Activated CD4-positive, alpha-beta T cell treated with anti-CD3 and anti-CD28 coated beads for 4 hours (primary cell): ENCODE data around the gene SNORC.

Experiments
- DNase-seq, 2 donors: peaks; one replicate each; pipeline ENCODE4 v3.0.0-alpha.2; 2020

The SNORC gene

DNA sequence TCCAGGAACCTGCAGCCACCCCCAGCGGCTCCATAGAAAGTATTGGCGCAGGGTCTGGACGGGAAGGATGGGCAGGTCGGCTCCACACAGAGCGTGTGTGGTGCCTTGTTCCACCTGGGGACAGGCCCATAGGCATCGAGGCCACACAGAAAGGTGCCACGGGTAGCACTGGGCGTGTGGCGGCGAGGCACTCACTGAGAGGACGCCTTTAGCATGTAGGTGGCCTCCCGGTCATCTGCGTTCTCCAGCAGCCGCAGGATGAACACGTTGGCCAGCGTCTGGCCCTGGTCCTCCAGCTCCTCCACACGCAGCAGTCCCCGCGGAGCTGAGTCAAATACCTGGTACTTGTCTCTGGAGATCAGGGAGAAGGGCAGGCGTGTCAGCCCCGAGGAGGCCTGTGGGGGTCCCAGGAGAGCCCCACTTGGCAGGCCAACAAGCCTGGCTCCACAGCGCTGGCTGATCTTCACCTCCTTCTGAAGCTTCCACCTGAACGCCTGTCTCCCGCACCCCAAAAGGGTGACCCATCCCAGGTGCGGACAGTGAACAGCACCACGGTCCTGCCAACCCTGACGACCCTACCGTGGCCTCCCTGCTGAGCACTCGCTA lies 13.2 kb downstream of the SNORC start:
- no peak for DNase-seq

DNA sequence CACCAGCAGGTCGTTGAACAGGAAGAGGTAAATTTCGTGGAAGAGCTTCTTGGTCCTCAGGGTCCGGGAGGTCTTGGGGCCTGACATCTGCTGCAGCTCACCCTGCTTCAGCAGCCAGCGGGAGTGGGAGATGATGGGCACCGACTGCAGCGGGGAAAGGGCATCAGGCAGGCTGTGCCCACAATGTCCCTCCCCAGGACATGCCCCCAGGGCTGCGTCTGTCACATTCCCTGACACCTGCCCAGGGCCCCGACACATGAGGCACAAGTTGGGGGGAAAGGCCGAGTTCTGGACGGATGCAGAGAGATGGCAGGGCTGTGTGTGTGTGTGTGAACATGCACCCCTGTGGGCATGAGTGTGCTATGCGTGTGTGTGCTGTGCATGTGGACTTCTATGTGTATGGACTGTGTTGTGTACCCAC lies 13.9 kb downstream of the SNORC start:
- DNase-seq: no peak

DNA sequence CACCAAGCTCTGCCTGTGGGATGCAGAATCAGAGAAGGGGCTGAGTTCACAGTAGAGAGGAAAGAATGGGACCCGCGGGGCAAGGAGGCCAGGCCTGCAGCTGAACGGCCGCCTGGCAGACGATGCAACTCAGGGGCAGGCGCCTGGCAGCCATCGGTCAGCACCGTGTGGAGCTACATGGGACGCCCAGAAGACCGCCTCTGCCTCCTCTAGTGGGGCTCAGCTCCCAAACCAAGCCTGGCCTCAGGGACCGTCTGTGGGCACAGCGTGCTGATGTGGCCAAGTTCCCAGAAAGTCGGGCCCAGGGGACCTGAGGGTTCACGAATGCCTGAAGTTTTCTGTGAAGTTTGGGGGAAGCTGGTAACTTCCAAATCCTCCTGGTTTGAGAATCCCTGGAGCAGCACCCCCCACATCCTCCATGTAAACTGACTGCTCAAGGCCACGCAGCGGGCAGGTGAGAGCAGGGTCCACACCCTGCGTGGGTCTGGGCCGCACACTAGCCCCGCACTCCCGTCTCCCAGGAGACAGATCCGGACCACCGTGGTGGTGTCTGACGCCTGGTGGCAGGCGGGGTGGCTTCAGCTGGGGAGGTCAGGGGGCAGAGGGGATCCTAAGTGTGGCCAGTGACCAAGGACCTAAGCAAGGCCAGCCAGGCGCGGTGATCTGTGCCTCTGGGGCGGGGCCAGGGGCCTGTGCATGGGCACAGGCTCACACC lies 14.6 kb downstream of the SNORC start:
- no peak for DNase-seq

DNA sequence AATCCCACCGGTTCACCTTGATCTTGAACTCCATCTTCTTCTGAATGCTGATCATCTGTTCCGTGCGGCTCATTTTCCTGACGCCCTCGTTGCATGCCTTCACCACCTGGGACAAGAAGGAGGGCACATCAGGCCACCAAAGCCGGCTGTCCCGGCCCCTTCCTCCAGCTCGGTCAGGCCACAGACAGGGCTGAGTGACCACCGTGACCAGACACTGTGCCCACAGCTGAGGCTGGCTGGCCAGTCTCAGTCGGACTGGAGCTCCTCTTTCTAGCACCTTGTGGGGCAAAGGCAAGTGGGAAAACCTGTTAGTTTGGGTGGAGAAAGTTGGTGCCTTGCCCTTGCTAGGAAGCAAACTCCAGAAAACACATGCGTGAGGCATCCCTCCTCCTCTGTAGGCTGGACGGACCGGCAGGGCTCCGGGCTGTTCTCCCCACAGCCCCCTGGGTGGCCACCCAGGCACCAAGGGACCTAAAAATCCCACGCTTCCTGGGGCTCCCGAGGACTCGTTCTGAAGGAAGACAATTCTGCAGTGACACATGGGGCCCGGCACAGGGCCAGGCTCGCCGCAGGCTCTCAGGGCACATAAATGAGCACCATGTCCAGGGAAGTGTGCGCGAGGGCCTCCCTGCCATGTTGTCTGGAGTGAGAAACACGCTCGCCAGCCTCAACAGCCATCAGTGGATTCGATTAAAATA lies 15.3 kb downstream of the SNORC start:
- no peak for DNase-seq

DNA sequence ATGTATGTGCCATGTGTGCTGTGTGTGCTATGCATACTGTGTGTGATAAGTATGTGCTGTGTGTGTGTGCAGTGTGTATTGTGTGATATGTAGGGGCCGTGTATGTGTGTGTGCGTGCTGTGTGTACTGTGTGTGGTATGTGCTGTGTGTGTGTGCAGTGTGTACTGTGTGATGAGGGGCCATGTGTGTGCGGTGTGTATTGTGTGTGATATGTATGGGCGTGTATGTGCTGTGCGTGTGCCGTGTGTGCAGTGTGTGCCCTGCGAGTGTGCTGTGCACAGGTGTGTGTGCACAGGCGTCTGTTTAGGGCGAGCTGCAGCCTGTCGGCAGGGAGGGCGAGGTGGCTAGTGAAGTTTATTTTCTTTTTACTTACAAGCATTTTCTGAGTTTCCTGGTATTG lies 16.1 kb downstream of the SNORC start:
- DNase-seq: no peak

DNA sequence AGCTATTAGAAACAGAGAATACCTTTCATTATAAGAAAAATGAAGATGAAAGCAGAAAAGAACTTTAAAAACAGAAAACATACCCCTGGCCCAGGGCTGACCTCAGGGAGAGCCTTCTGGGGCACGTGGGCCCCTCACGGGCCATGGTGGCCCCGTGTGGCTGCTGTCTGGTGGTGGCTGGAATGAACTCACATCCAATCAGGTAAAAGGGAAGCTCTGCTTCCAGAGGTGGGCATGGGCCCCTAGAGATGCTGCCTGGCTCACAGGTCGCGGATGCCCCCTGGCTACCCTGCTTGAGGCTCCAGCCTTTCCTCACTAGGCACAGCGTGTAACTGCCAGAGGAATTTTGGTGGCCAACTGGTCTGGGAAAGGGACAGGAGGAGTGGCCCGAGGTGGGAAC lies 16.6 kb downstream of the SNORC start:
- DNase-seq: no peak

DNA sequence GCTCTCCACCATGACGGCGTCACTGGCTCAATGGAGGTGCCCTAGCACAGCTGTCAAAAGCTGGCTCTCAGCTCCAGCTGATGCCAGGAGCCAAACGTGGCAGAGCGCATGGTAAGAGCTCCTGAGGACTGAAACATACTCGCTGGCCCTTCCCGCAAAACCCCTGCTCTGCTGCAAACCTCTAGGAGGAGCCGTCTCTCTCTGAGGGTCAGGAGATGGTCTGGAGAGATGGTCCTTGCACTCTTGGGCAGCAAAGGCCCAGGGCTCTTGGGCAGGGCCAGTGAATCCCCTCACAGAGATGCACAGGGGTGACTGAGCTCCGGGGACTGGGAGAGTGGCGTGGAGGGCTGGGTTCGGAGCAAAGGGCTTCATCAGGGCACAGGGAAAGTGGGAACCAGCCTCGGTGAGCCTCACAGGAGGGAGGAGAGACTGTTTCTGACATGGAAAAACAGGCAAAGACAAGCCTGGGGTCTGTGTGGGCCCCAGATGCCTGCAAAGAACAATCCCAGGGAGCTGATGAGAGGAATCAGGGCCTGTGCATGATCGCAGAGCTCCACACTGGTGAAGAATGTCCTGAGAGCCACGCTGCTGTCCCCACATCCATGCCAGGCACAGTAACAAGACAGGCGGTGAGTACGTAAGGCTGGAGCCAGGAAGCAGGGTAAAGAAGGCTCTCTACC lies 17.2 kb downstream of the SNORC start:
- DNase-seq: no peak

DNA sequence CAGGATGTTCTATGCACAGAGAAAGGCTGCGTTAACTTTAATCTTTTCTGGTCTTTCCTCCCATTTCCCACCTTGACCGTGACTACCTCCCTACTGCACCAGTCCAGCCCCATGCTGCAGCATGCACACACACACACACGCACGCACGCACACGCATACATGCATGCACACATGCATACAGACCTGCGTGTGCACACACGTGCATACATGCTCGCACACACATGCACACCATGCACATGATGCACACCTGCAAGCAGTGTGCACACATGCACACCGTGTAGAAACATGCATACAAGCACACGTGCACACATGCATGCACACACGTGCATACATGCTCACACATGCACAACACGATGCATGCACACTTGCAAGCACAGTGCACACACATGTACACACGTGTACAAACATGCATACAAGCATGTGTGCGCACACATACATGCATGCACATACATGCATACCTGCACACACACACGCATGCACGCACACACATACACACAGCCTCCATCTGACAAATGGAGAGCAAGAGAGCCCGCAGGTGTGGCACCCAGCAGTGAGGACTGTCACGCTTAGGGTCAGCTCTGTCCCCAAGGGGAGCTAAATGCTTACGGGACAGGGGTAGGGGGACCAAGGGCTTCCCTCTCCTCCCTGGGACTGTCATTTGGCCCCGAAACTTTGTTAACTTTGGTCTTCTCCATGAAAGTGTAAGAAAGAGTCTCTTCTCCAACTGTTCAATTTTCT lies 18.2 kb downstream of the SNORC start:
- DNase-seq: no peak

DNA sequence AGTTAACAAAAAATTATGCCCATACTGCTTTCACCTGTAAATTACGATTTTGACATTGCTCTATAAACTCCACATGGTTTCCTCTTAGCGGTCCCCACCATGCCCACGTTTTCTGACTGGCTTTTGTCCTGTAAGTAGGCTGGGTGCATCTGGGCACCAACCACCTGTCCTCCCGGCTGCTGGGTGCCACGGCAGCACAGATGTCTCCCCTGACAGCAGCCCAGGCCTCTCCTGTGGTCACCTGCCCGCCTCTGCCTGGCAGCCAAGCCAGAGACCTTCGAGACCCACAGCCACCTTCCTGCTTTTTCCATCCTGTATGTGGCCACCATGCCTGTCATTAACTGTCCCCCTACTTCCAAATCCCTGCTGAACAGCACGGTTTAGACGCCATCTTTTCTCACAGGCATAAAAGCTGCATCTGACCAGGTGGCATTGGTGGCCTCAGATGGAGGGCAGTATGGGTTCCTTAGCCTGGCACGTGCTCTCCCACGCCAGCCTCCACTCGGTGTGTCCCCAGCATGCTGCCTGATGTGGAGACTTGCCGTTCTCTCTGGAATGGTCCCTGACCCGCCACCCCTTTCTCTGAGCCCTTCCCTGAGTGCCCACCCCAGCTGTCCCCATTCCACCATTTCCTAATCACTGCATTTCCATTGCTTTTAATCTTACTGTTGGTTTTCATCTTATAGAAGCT lies 18.9 kb downstream of the SNORC start:
- DNase-seq: no peak

DNA sequence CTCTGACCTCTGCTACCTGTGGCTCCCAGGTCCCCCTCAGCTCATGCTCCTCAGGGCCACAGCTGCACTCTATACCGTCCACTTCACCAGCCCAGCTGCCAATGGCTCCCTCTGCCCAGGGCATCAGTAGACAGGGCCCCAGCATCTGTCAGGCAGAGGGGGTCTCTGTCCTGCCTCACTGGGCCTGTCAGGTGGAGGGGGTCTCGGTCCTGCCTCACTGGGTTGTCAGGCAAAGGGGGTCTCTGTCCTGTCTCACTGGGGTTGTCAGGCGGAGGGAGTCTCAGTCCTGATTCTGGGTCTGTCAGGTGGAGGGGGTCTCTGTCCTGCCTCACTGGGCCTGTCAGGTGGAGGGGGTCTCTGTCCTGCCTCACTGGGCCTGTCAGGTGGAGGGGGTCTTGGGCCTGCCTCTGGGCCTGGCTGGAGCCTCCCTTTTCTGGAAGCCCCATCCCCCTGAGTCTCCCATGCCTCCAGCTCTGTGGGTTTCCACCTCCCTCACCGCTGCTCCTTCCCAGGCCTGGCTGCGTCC lies 19.9 kb downstream of the SNORC start:
- no peak for DNase-seq

DNA sequence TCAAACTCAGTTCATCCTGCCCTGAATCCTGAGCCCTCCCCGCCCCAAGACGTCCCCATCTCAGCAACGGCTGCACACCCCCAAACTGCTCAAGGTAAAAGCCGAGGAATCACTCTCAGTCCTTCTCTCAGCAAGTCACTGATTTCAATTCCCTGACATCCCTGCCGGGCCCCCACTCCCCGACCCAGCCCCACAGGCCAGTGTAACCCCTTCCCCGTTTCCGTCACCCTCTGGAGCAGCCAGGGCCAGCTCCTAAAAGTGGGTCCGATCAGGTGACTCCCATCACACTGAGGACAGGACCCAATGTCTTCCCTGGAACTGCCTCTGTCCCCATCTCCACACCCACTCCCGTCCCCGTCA lies 20.5 kb downstream of the SNORC start:
- DNase-seq: no peak

DNA sequence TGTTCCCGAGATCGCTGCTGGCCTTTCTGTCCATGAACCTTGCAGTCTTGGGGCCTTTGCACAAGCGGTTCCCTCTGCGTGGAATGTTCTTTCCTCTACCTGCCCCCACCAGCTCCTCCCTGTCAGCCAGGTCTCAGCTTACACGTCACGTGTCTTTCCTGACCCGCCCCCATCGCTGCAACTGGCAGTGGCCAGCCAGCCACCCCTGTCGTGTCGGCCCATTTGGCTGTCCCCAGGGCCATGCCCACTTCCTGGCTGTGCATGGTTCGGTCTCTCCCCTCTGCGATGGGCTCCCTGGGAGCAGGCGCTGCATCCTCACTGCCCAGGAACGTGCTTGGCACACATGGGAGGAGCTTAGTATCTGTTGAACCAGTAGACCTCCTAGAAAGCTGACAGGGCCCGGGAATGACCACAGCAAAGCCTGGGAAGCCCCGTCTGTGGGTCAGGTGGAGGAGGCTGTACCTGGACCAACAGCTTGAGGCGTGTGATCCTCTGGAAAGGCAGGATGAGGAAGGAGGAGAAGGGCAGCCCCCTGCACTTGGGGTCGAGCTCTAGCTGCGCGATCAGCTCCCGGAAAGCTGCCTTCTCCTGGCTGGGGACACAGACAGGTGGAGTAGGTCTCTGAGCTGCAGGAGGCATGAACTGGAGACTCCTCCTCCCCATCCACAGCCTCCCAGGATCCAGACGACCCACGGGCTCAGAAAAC lies 21.0 kb downstream of the SNORC start:
- DNase-seq: no peak

DNA sequence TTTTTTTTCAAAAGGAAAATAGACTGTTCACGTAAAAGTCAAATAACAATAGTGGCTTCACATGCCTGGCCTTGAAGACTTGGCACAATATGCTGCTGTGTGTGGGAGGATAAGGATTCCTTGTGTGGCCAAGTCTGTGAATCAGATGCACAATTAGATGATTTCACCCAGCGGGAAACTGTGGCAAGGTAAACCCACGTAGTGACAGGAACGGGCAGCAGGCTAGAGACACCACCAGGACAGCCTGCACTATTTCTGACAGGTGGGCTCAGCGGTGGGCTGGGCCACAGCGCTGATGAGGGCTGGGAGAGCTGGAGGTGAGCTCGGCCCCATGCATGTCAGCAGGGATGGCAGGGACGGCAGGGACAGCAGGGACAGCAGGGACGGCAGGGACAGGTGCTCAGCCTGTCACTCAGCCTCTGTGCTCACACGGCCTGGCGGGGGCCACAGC lies 21.6 kb downstream of the SNORC start:
- DNase-seq: no peak

DNA sequence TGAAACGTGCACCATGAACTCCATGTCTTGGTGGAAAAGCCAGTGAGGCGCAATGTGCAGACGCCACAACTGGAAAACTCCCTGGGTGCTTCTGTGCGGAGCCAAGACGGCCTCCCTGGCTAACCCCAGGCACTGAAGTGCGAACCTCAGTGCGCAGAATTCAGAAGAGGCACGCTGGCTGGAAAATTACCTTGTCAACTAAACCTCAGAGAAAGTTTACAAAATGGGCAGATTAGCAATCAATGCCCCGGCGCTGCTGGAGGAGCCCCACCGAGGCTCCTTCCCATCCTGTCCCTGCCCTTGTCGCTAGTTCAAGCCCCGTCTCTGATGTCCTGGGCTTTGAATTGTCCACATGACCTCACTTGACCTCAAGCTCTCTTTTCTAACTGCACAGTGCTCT lies 22.2 kb downstream of the SNORC start:
- DNase-seq: no peak

DNA sequence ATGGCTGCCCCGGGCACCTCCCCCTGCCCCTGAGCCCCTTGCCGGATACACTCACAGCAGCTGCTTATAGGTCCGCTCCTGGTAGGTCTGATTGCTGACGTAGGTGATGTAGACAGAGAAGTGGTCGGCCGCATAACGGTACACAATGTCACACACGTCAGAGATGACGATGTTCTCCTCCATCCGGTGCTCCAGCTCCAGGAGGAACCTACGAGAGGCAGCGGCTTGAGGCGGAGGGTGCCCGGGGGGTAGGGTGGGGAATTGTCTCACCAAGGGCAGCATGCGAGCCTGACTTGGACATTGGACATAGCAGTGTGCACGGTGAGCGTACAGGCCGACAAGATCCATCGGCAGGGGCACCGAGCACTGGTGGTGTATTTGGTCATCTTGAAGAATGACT lies 22.8 kb downstream of the SNORC start:
- DNase-seq: no peak

DNA sequence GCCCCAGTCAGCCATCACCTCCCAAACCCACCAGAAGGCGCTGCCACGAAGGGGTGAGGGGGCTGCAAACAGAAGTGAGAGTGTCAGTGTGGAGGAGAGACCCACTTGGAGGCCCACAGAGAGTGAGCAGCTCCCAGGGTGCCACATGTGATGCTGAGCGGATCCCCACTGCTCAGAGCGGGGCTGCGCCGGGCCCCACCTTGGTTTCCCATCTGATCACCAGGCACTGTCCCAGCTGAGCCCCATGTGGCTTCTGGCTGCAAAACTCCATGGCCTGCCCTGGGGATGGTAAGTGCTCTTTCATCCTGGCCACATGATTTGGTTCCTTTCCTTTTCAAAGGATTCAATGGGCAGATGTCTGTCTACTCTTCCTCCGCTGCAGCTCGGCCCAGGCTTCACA lies 23.8 kb downstream of the SNORC start:
- DNase-seq: no peak

DNA sequence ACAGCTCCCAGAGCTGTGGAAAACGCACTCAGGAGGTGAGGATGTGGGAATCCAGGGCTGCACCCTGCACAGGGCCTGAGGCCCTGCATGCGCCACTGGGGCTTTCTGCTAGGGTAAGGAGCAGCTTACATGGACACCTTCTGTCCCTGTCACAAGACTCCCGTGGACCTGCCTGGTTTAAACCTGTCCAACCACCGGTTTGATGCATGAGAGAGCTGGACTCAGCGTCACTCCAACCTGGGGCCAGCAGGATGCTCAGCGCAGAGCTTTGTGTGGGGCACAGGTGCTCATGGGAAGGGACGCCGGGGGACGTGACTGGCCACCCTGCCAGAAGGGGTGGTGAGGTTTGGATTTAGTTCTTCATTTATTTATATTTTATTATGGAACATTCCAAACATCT lies 24.2 kb downstream of the SNORC start:
- DNase-seq: no peak

DNA sequence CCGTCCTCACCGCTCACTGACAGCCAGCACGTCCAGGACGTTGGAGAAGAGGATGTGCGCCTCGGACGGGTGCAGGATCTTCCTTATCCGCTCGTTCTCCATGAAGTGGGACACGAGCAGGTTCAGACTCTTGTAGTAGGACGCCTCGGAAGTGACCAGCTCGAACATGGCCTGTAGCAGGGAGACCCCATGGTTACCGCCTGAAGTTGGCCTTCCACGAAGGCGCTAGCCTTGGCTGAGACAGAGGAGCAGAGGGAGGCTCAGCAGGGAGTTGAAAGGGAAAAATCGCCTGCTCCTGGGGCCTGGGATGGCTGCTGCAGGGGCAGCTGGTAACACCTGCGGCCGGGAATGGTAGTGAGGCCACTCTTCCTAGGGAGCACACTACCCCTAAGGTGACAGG lies 24.7 kb downstream of the SNORC start:
- no peak for DNase-seq

DNA sequence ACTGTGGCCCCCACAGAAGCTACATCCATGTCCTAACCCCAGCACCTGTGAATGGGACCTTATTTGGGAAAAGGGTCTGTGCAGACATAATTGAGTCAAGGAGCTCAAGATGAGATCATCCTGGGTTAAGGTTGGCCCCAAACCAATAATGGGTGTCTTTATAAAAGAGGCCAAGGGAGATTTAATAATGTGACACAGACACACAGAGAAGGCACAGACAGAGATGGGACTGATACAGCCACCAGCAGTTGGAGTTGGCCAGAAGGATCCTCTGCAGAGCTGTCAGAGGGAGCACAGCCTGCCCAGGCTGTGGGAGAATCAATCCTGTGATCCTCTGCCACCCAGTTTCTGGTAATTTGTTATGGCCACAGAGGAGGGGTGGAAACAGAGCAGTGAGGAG lies 26.0 kb downstream of the SNORC start:
- DNase-seq: no peak

DNA sequence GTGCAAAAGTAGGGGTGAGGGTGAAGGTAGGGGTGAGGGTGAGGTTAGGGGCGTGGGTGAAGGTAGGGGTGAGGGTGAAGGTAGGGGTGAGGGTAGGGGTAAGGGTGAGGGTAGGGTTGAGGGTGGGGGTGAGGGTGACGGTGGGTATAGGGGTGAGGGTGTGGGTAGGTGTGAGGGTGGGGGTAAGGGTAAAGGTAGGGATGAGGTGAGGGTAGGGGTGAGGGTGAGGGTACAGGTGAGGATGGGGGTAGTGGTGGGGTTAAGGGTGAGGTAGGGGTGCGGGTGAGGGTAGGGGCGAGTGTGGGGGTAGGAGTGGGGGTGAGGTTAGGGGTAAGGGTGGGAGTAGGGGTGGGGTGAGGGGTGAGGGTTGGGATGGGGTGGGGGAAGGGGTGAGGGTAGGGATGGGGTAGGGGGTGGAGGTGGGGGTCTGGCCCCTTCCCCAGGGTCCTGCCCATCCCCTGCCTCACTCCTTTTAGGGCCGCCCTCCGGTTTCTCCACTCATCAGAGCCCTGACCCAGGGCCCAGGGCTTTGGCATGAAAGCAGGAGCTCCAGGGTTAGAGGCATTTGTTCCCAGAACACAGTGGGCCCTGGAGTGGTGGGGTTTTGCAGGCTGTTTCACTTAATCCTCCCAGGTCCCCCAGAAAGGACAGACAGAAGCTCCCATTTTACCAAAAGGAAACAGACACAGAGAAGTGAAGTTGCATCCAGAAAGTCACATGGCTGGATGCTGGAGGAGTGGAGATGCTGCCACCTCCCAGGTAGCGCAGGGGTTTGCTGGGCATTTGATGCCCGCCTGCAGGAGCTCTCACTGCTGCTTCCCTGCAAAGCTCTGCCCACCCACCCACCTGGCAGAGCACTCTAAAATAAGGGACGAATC lies 26.9 kb downstream of the SNORC start:
- DNase-seq: no peak
